Mucosa of stomach (tissue), 1 donor: ENCODE measurements around the gene BAIAP2.

Source experiments
- H3K27me3 ChIP-seq: one replicate; pipeline ENCODE4 v1.7.0; 2013; ENCODE audit warnings: mild to moderate bottlenecking, low read length; ENCODE audit not compliant: control insufficient read depth, insufficient read depth
- H3K36me3 ChIP-seq: one replicate; pipeline ENCODE4 v1.7.0; 2013; ENCODE audit warnings: low read length; ENCODE audit not compliant: control insufficient read depth, insufficient read depth
- H3K4me1 ChIP-seq: one replicate; pipeline ENCODE4 v1.7.0; 2013; ENCODE audit warnings: mild to moderate bottlenecking, low read length; ENCODE audit not compliant: control insufficient read depth, insufficient read depth
- H3K4me3 ChIP-seq: one replicate; pipeline ENCODE4 v1.7.0; 2013; ENCODE audit warnings: low read length
- H3K9ac ChIP-seq: one replicate; pipeline ENCODE4 v1.7.0; 2013; ENCODE audit warnings: mild to moderate bottlenecking, low read length, moderate library complexity
- H3K9me3 ChIP-seq: one replicate; pipeline ENCODE4 v1.7.0; 2013; ENCODE audit warnings: mild to moderate bottlenecking, low read length, moderate library complexity; ENCODE audit not compliant: control insufficient read depth
- donor health status: Pancreatic carcinoma.

BAIAP2 gene

GRCh38 chr17:81054881-81055370, 20.0 kb downstream of the BAIAP2 start:
- no peaks in the 10 kb centered on the region for H3K36me3 ChIP-seq
- H3K9me3 ChIP-seq: no peaks in the 10 kb centered on the region
- no peak overlapping the region for H3K9ac ChIP-seq
- no peak overlapping the region for H3K4me3 ChIP-seq
- peaks cover 43% of the 10 kb centered on the region for H3K4me1 ChIP-seq
- no peaks in the 10 kb centered on the region for H3K27me3 ChIP-seq

- Histone ChIP-seq H3K4me1 (peaks cover 38% of the 10 kb centered on the region), H3K4me3 (no peak overlapping the region), H3K36me3 (no peaks in the 10 kb centered on the region), H3K9me3 (no peaks in the 10 kb centered on the region), H3K27me3 (no peaks in the 10 kb centered on the region), H3K9ac (no peak overlapping the region)
These were observed 21.4 kb downstream of the BAIAP2 start for GRCh38 chr17:81056312-81056711.

GRCh38 chr17:81057079-81057730, 22.3 kb downstream of the BAIAP2 start:
- no peaks in the 10 kb centered on the region for H3K36me3 ChIP-seq
- H3K4me1 ChIP-seq: peaks cover 34% of the 10 kb centered on the region
- no peaks in the 10 kb centered on the region for H3K27me3 ChIP-seq
- H3K9me3 ChIP-seq: no peaks in the 10 kb centered on the region
- H3K4me3 ChIP-seq: no peak overlapping the region
- H3K9ac ChIP-seq: peak overlapping the region; percentile 24

GRCh38 chr17:81057777-81058176, 22.8 kb downstream of the BAIAP2 start:
- H3K27me3 ChIP-seq: no peaks in the 10 kb centered on the region
- peaks cover 28% of the 10 kb centered on the region for H3K4me1 ChIP-seq

GRCh38 chr17:81058263-81058871, 23.4 kb downstream of the BAIAP2 start:
- peaks cover 30% of the 10 kb centered on the region for H3K4me1 ChIP-seq
- H3K9me3 ChIP-seq: no peaks in the 10 kb centered on the region
- no peak overlapping the region for H3K9ac ChIP-seq
- H3K27me3 ChIP-seq: no peaks in the 10 kb centered on the region
- H3K4me3 ChIP-seq: no peak overlapping the region
- no peaks in the 10 kb centered on the region for H3K36me3 ChIP-seq

More at GRCh38 chr17:81057777-81058176, 22.8 kb downstream of the BAIAP2 start:
- Histone ChIP-seq H3K36me3 (no peaks in the 10 kb centered on the region), H3K4me3 (no peak overlapping the region), H3K9ac (peak overlapping the region; percentile 24), H3K9me3 (no peaks in the 10 kb centered on the region)

GRCh38 chr17:81059026-81059425, 24.1 kb downstream of the BAIAP2 start:
- Histone ChIP-seq H3K27me3 (no peaks in the 10 kb centered on the region), H3K36me3 (no peaks in the 10 kb centered on the region), H3K4me1 (peaks cover 37% of the 10 kb centered on the region), H3K4me3 (no peak overlapping the region), H3K9me3 (no peaks in the 10 kb centered on the region), H3K9ac (no peak overlapping the region)

GRCh38 chr17:81060416-81060815, 25.5 kb downstream of the BAIAP2 start:
- no peaks in the 10 kb centered on the region for H3K27me3 ChIP-seq
- no peak overlapping the region for H3K9ac ChIP-seq
- peaks cover 51% of the 10 kb centered on the region for H3K4me1 ChIP-seq
- no peaks in the 10 kb centered on the region for H3K36me3 ChIP-seq
- H3K4me3 ChIP-seq: no peak overlapping the region
- no peaks in the 10 kb centered on the region for H3K9me3 ChIP-seq

GRCh38 chr17:81061027-81061735, 26.2 kb downstream of the BAIAP2 start:
- peaks cover 58% of the 10 kb centered on the region for H3K4me1 ChIP-seq
- H3K4me3 ChIP-seq: no peak overlapping the region

GRCh38 chr17:81062014-81062780, 27.2 kb downstream of the BAIAP2 start:
- no peak overlapping the region for H3K9ac ChIP-seq
- no peaks in the 10 kb centered on the region for H3K9me3 ChIP-seq
- peaks cover 62% of the 10 kb centered on the region for H3K4me1 ChIP-seq
- H3K36me3 ChIP-seq: no peaks in the 10 kb centered on the region
- H3K27me3 ChIP-seq: no peaks in the 10 kb centered on the region
- H3K4me3 ChIP-seq: no peak overlapping the region

More at GRCh38 chr17:81061027-81061735, 26.2 kb downstream of the BAIAP2 start:
- H3K9ac ChIP-seq: no peak overlapping the region
- no peaks in the 10 kb centered on the region for H3K27me3 ChIP-seq
- no peaks in the 10 kb centered on the region for H3K36me3 ChIP-seq
- H3K9me3 ChIP-seq: no peaks in the 10 kb centered on the region

- Histone ChIP-seq H3K27me3 (no peaks in the 10 kb centered on the region), H3K4me1 (peaks cover 62% of the 10 kb centered on the region), H3K9me3 (no peaks in the 10 kb centered on the region), H3K36me3 (no peaks in the 10 kb centered on the region), H3K4me3 (peak overlapping the region; percentile 4), H3K9ac (peak overlapping the region; percentile 56)
These were observed 28.4 kb downstream of the BAIAP2 start for GRCh38 chr17:81063106-81064093.
